Pancreas (tissue), 10 donors: ENCODE measurements around the gene DHCR7. TPM values are rescaled to one million over a fixed set of nuclear protein-coding genes. Genes with fewer than 3 reads are reported as not detected.

Experiments
- ATAC-seq, 4 donors: fragments of 200-7000 bp; cut with Tn5 transposase; one replicate each; pipeline versions ENCODE4 v1.8.0 to v1.9.1; 2020; ENCODE audit warnings: mild to moderate bottlenecking in 4 of 4, moderate library complexity in 4 of 4
- DNase-seq, 6 donors: peaks; one replicate each; pipeline ENCODE4 v3.0.0-alpha.2; 2020
- FAIRE-seq: peaks from 2 replicates; lab custom pipeline; 2012; peaks lifted over from hg19 to GRCh38; lab: Jason Lieb, UNC
- H3K27ac ChIP-seq, 4 donors: fragments of 200-600 bp; sonication (generic); 1 replicate in 3 of 4; 2 replicates in 1 of 4; pipeline versions ENCODE4 v1.5.0 to v1.8.0; 2020
- H3K27me3 ChIP-seq, 4 donors: fragments of 200-600 bp; one replicate each; pipeline ENCODE4 v1.8.0; 2021
- H3K36me3 ChIP-seq, 3 donors: fragments of 200-600 bp; sonication (generic) in 1 of 3; one replicate each; pipeline versions ENCODE4 v1.5.0 to v1.8.0; 2020 to 2021
- H3K4me1 ChIP-seq, 3 donors: fragments of 200-600 bp; one replicate each; pipeline ENCODE4 v1.8.0; 2021
- H3K4me3 ChIP-seq, 4 donors: fragments of 200-600 bp; sonication (generic) in 2 of 4; one replicate each; pipeline versions ENCODE4 v1.5.0 to v1.8.0; 2020 to 2021
- H3K9me3 ChIP-seq, 4 donors: fragments of 200-600 bp; one replicate each; pipeline ENCODE4 v1.8.0; 2021
- CTCF ChIP-seq, 4 donors: fragments of 200-600 bp; sonication (generic) in 3 of 4; IDR thresholded peaks; one replicate each; pipeline versions ENCODE4 v1.5.0 to v1.8.0; 2021; ENCODE audit warnings: antibody characterized with exemption in 4 of 4
- WGBS, 2 donors: extraction: QIAGEN DNeasy Blood & Tissue Kit; methylation state at CpG; one replicate each; pipeline ENCODE4 v1.1.7; 2013; 5-methylcytosine and 5-hydroxymethylcytosine counted together
- intact Hi-C, 3 donors: fragments of 100-400 bp; cut with DNase I; formaldehyde crosslinking; loops; one replicate each; pipeline versions ENCODE4 v1.11.1 to v1.14.2; 2022
- polyA plus RNA-seq, 2 donors: library from polyadenylated mRNA; stranded (reverse); fragments of 200-250 nt; gene quantifications; one replicate each; pipeline ENCODE4 v1.2.3, GENCODE V29; 2013
- total RNA-seq, 6 donors: library from RNA; stranded (reverse); fragmentation: NEBNext Ultra II Directional in 4 of 6; extraction: Animal tissue kit (Norgen Biotek cat#: 25700) in 4 of 6; gene quantifications; one replicate each; pipeline versions ENCODE4 v1.2.1 to v1.2.4, GENCODE V29; 2021 to 2023
- donor health status: healthy with polysubstance abuse.
- donor health status: DM: no; HTN: no; CAD: no; lungs with moderate emphysema.
- donor health status: DM: no; HTN: no; CAD: no.
- donor health status: control.
- donor health status: control.
- donor health status: Bipolar disorder and iron deficiency.
- donor health status: DM: yes; HTN: yes; CAD: no.
- donor health status: DM: no; HTN: no; CAD: no.
- donor health status: DM: no; HTN: no; CAD: no.
- donor health status: DM: yes; HTN: yes; CAD: no.

The DHCR7 gene
- total and polyA plus RNA-seq, 8 donors = 5.7 to 19.8 (median 11.2) TPM

GRCh38 chr11:71488681-71489270 is 40.6 kb upstream of the DHCR7 start:
- no peaks in the 10 kb centered on the region for H3K9me3 ChIP-seq
- DNase-seq = peak in 1 of 6 donors; percentile 28
- no peak overlapping the region for H3K4me3 ChIP-seq
- TF ChIP-seq CTCF (IDR thresholded peaks at IDR 0.05) = no peak
- 80 to 90% methylated on average over 6 of the region's 6 CpGs for WGBS, 2 donors
- FAIRE-seq = no peak
- intact Hi-C loops = no loop called here
- ATAC-seq = no peak
- H3K36me3 ChIP-seq = peaks cover 0 to 16% (median 0%) of the 10 kb centered on the region in 3 donors
- H3K27me3 ChIP-seq = no peaks in the 10 kb centered on the region
- H3K27ac ChIP-seq = no peak overlapping the region
- no peaks in the 10 kb centered on the region for H3K4me1 ChIP-seq

GRCh38 chr11:71486320-71486719 is 38.1 kb upstream of the DHCR7 start:
- no peak overlapping the region for H3K27ac ChIP-seq
- peaks cover 0 to 31% (median 3%) of the 10 kb centered on the region in 3 donors for H3K36me3 ChIP-seq
- no peaks in the 10 kb centered on the region for H3K27me3 ChIP-seq
- no peak for TF ChIP-seq CTCF (IDR thresholded peaks at IDR 0.05)
- DNase-seq = peak in 1 of 6 donors; percentile 4
- H3K4me3 ChIP-seq = no peak overlapping the region
- ATAC-seq = no peak
- H3K9me3 ChIP-seq = no peaks in the 10 kb centered on the region
- WGBS, 2 donors = 88 to 91% methylated on average over 1 of the region's 1 CpG
- no peak for FAIRE-seq
- H3K4me1 ChIP-seq = no peaks in the 10 kb centered on the region
- intact Hi-C loops = no loop called here

- Histone ChIP-seq H3K27me3 (no peaks in the 10 kb centered on the region), H3K27ac (no peak overlapping the region), H3K36me3 (peaks cover 0 to 25% (median 3%) of the 10 kb centered on the region in 3 donors), H3K4me1 (no peaks in the 10 kb centered on the region), H3K9me3 (no peaks in the 10 kb centered on the region), H3K4me3 (no peak overlapping the region)
- 95 to 96% methylated on average over 18 of the region's 18 CpGs for WGBS, 2 donors
- intact Hi-C loops = no loop called here
- FAIRE-seq = no peak
- peak in 1 of 6 donors; percentile 28 for DNase-seq
- ATAC-seq = no peak
- TF ChIP-seq CTCF (IDR thresholded peaks at IDR 0.05) = no peak
These were observed 37.3 kb upstream of the DHCR7 start for GRCh38 chr11:71485466-71485865.

GRCh38 chr11:71485063-71485399 is 36.8 kb upstream of the DHCR7 start:
- FAIRE-seq = no peak
- ATAC-seq = no peak
- Histone ChIP-seq H3K9me3 (no peaks in the 10 kb centered on the region), H3K27ac (no peak overlapping the region), H3K4me1 (no peaks in the 10 kb centered on the region), H3K27me3 (no peaks in the 10 kb centered on the region), H3K36me3 (peaks cover 0 to 25% (median 3%) of the 10 kb centered on the region in 3 donors), H3K4me3 (no peak overlapping the region)
- WGBS, 2 donors = 94 to 98% methylated on average over 5 to 6 of the region's 6 CpGs
- DNase-seq = peak in 1 of 6 donors; percentile 30
- TF ChIP-seq CTCF (IDR thresholded peaks at IDR 0.05) = no peak
- intact Hi-C loops = no loop called here

GRCh38 chr11:71484248-71485062 is 36.3 kb upstream of the DHCR7 start:
- intact Hi-C loops = no loop called here
- H3K4me1 ChIP-seq = no peaks in the 10 kb centered on the region
- 92% methylated on average over 22 to 23 of the region's 23 CpGs for WGBS, 2 donors
- H3K27ac ChIP-seq = no peak overlapping the region
- TF ChIP-seq CTCF (IDR thresholded peaks at IDR 0.05) = no peak
- H3K9me3 ChIP-seq = no peaks in the 10 kb centered on the region
- ATAC-seq (no peak), DNase-seq (peak in 1 of 6 donors; percentile 34), FAIRE-seq (no peak)
- H3K27me3 ChIP-seq = no peaks in the 10 kb centered on the region
- no peak overlapping the region for H3K4me3 ChIP-seq
- H3K36me3 ChIP-seq = peaks cover 0 to 31% (median 3%) of the 10 kb centered on the region in 3 donors
